ENCODE data around the gene ATP5PB.

The ATP5PB gene

GRCh38 chr1:111406321-111406768, 42.9 kb upstream of the ATP5PB start:
- no peak for DNase-seq (ENCODE audit: extremely low spot score)
- TF ChIP-seq ARNT (IDR thresholded peaks at IDR 0.05) (no peak), NFRKB (IDR thresholded peaks at IDR 0.05) (no peak), SP1 (IDR thresholded peaks at IDR 0.05) (no peak), HDGF (IDR thresholded peaks at IDR 0.05; ENCODE audit: borderline replicate concordance) (no peak), FOXA1 (IDR thresholded peaks at IDR 0.05) (no peak), SUZ12 (IDR thresholded peaks at IDR 0.05) (no peak), BHLHE40 (IDR thresholded peaks at IDR 0.05; ENCODE audit: borderline replicate concordance) (no peak), LEF1 (IDR thresholded peaks at IDR 0.05; ENCODE audit: borderline replicate concordance) (no peak), FOXM1 (IDR thresholded peaks at IDR 0.05; ENCODE audit: borderline replicate concordance) (no peak), FOXK2 (IDR thresholded peaks at IDR 0.05) (no peak), TARDBP (IDR thresholded peaks at IDR 0.05) (no peak), ZNF384 (IDR thresholded peaks at IDR 0.05) (no peak)
- TF ChIP-seq, protein P1, sequence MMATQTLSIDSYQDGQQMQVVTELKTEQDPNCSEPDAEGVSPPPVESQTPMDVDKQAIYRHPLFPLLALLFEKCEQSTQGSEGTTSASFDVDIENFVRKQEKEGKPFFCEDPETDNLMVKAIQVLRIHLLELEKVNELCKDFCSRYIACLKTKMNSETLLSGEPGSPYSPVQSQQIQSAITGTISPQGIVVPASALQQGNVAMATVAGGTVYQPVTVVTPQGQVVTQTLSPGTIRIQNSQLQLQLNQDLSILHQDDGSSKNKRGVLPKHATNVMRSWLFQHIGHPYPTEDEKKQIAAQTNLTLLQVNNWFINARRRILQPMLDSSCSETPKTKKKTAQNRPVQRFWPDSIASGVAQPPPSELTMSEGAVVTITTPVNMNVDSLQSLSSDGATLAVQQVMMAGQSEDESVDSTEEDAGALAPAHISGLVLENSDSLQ (IDR thresholded peaks at IDR 0.05): no peak
- POLR2A ChIA-PET: no interaction called here
- CTCF ChIA-PET: no interaction called here

DNA sequence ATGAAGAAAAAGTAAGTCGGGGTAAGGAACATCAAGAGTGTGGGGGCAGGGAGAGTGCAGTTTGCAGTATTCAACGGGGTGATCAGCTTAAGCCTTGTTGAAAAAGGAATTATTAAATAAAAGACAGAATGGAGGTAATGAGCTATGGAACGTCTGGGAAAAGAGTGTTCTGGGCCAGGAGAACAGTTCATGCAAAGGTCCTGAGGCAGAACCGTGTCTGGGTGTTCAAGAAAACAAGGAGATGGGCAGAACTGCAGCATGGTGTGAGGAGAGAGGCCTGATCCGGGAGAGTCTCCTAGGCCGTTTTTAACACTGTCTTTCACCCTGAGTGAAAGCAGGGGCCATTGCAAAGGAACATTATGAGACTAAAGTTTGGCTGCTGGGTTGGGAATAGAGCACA, 42.0 kb upstream of the ATP5PB start:
- CTCF ChIA-PET: no interaction called here
- DNase-seq (ENCODE audit: extremely low spot score): no peak
- POLR2A ChIA-PET: no interaction called here
- TF ChIP-seq, protein P1 (IDR thresholded peaks at IDR 0.05): no peak
- TF ChIP-seq HDGF (IDR thresholded peaks at IDR 0.05; ENCODE audit: borderline replicate concordance): no peak
- no peak for TF ChIP-seq LEF1 (IDR thresholded peaks at IDR 0.05; ENCODE audit: borderline replicate concordance)
- TF ChIP-seq FOXK2 (IDR thresholded peaks at IDR 0.05): no peak
- no peak for TF ChIP-seq SP1 (IDR thresholded peaks at IDR 0.05)
- TF ChIP-seq ELF4 (IDR thresholded peaks at IDR 0.05): no peak
- no peak for TF ChIP-seq FOXA1 (IDR thresholded peaks at IDR 0.05)
- TF ChIP-seq SUZ12 (IDR thresholded peaks at IDR 0.05): no peak
- no peak for TF ChIP-seq BHLHE40 (IDR thresholded peaks at IDR 0.05; ENCODE audit: borderline replicate concordance)
- TF ChIP-seq NFRKB (IDR thresholded peaks at IDR 0.05): no peak
- no peak for TF ChIP-seq FOXM1 (IDR thresholded peaks at IDR 0.05; ENCODE audit: borderline replicate concordance)
- TF ChIP-seq ZNF384 (IDR thresholded peaks at IDR 0.05): no peak
- TF ChIP-seq L3MBTL2 (conservative IDR thresholded peaks at IDR 0.05): no peak
- TF ChIP-seq ARNT (IDR thresholded peaks at IDR 0.05): no peak
- TF ChIP-seq TARDBP (IDR thresholded peaks at IDR 0.05): no peak
- no peak for TF ChIP-seq CTBP1 (IDR thresholded peaks at IDR 0.05; ENCODE audit: borderline replicate concordance)

- DNase-seq (ENCODE audit: extremely low spot score): no peak
- ChIA-PET CTCF (no interaction called here), POLR2A (interaction anchor here (1.2 kb wide), 1 partner anchor 9 kb away, joined by 3 read pairs; no protein-coding TSS in a partner anchor)
- TF ChIP-seq ELF4 (IDR thresholded peaks at IDR 0.05): no peak
- no peak for TF ChIP-seq LEF1 (IDR thresholded peaks at IDR 0.05; ENCODE audit: borderline replicate concordance)
- no peak for TF ChIP-seq L3MBTL2 (conservative IDR thresholded peaks at IDR 0.05)
- TF ChIP-seq ARNT (IDR thresholded peaks at IDR 0.05): no peak
These were observed 36.4 kb upstream of the ATP5PB start for GRCh38 chr1:111412839-111413238.

DNA sequence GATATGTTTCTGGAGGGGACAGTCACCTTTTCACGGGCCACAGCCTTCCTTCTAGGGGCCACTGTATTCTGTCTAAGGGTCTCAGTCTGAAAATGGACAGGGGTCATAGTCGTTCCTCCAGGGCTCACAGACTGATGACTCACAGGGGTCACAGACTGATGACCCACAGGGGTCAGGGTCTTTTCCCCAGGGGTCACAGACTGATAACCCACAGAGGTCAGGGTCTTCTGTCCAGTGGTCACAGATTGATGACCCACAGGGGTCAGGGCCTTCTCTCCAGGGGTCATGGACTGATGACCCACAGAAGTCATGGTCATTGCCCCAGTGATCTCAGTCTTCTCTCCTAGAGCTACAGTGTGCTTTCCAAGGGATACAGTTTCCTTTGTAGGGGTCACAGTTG, 34.5 kb upstream of the ATP5PB start:
- POLR2A ChIA-PET: no interaction called here
- DNase-seq (ENCODE audit: extremely low spot score): no peak
- no peak for TF ChIP-seq SP1 (IDR thresholded peaks at IDR 0.05)
- TF ChIP-seq HDGF (IDR thresholded peaks at IDR 0.05; ENCODE audit: borderline replicate concordance): no peak
- CTCF ChIA-PET: no interaction called here

- no peak for DNase-seq (ENCODE audit: extremely low spot score)
- TF ChIP-seq TARDBP (IDR thresholded peaks at IDR 0.05): no peak
- TF ChIP-seq ELF4 (IDR thresholded peaks at IDR 0.05): no peak
- no peak for TF ChIP-seq L3MBTL2 (conservative IDR thresholded peaks at IDR 0.05)
- no peak for TF ChIP-seq CTBP1 (IDR thresholded peaks at IDR 0.05; ENCODE audit: borderline replicate concordance)
- TF ChIP-seq FOXA1 (IDR thresholded peaks at IDR 0.05): no peak
- TF ChIP-seq ZNF384 (IDR thresholded peaks at IDR 0.05): no peak
- no peak for TF ChIP-seq HDGF (IDR thresholded peaks at IDR 0.05; ENCODE audit: borderline replicate concordance)
- TF ChIP-seq ARNT (IDR thresholded peaks at IDR 0.05): no peak
- no peak for TF ChIP-seq FOXM1 (IDR thresholded peaks at IDR 0.05; ENCODE audit: borderline replicate concordance)
- TF ChIP-seq SP1 (IDR thresholded peaks at IDR 0.05): no peak
- TF ChIP-seq LEF1 (IDR thresholded peaks at IDR 0.05; ENCODE audit: borderline replicate concordance): no peak
- no peak for TF ChIP-seq BHLHE40 (IDR thresholded peaks at IDR 0.05; ENCODE audit: borderline replicate concordance)
- TF ChIP-seq, protein P1 (IDR thresholded peaks at IDR 0.05): no peak
- TF ChIP-seq FOXK2 (IDR thresholded peaks at IDR 0.05): no peak
- TF ChIP-seq NFRKB (IDR thresholded peaks at IDR 0.05): no peak
- TF ChIP-seq SUZ12 (IDR thresholded peaks at IDR 0.05): no peak
- POLR2A ChIA-PET: no interaction called here
- CTCF ChIA-PET: interaction anchor here (1.7 kb wide), 1 partner anchor 16 kb away, joined by 4 read pairs; no protein-coding TSS in a partner anchor
These were observed 33.8 kb upstream of the ATP5PB start for GRCh38 chr1:111415461-111415860.

GRCh38 chr1:111417755-111418154, 31.5 kb upstream of the ATP5PB start:
- ChIA-PET POLR2A (no interaction called here), CTCF (no interaction called here)
- TF ChIP-seq FOXK2 (IDR thresholded peaks at IDR 0.05) (no peak), BHLHE40 (IDR thresholded peaks at IDR 0.05; ENCODE audit: borderline replicate concordance) (no peak), ELF4 (IDR thresholded peaks at IDR 0.05) (no peak), HDGF (IDR thresholded peaks at IDR 0.05; ENCODE audit: borderline replicate concordance) (no peak), ARNT (IDR thresholded peaks at IDR 0.05) (no peak), FOXA1 (IDR thresholded peaks at IDR 0.05) (no peak), L3MBTL2 (conservative IDR thresholded peaks at IDR 0.05) (no peak), SUZ12 (IDR thresholded peaks at IDR 0.05) (no peak), SP1 (IDR thresholded peaks at IDR 0.05) (no peak), CTBP1 (IDR thresholded peaks at IDR 0.05; ENCODE audit: borderline replicate concordance) (no peak), LEF1 (IDR thresholded peaks at IDR 0.05; ENCODE audit: borderline replicate concordance) (no peak)
- TF ChIP-seq, protein P1 (IDR thresholded peaks at IDR 0.05): no peak
- DNase-seq (ENCODE audit: extremely low spot score): no peak

Measured in HEK293T (cell line).